ENCODE results near the gene TMEM63B. TPM values are rescaled to one million over a fixed set of nuclear protein-coding genes. Genes with fewer than 3 reads are reported as not detected.

TMEM63B gene
- total and polyA plus RNA-seq, 2 experiments from 2014 or later: 14.1 to 43.2 TPM

DNA sequence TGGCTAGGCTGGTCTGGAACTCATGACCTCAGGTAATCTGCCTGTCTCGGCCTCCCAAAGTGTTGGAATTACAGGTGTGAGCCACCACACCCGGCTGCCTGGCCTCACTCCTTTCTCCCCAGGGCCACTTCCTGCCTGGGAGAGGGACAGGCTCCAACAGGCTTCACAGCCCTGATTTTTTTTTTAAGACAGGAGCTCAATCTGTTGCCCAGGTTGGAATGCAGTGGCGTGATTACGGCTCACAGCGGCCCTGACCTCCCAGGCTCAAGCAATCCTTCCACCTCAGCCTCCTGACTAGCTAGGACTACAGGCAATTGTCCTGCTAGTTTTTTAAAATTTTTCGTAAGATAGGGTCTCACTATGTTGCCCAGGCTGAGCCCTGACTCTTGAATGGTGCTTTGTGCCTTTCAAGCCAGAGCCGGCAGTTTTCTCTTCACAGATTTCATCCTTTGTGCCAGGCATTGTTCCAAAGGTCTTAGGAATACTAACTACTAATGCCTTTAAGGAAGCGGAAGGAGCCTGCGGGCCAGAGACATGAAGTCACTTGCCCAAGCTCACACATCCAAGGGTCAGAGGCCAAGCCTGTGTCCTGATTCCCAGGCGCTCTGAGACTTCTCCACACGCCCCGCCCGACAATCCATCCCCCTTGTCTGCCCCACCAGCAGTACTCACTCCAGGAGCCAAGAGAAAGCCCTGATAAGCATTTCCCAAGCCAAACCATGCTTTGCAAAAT is 50.5 kb downstream of the TMEM63B start:
- Histone ChIP-seq H3K4me1 (ENCODE audit: insufficient read depth) (peaks cover 25% of the 10 kb centered on the region), H3K4me3 (no peak overlapping the region), H3K9me2 (ENCODE audit: insufficient read depth) (no peaks in the 10 kb centered on the region), H3K36me3 (ENCODE audit: low read depth) (no peaks in the 10 kb centered on the region), H3K9ac (0 out of 2 replicates have a peak overlapping the region, but pooled peaks have one; percentile 18), H3F3A (ENCODE audit: insufficient read depth) (peaks cover 24% of the 10 kb centered on the region), H3K79me2 (ENCODE audit: insufficient read depth) (no peaks in the 10 kb centered on the region), H4K20me1 (ENCODE audit: insufficient read depth) (no peaks in the 10 kb centered on the region), H3K4me2 (ENCODE audit: unreplicated experiment) (peak overlapping the region; percentile 52), H3K27ac (peak overlapping the region; percentile 66), H2AFZ (0 out of 2 replicates have a peak overlapping the region, but pooled peaks have one; percentile 2), H3K27me3 (replicated peaks; ENCODE audit: insufficient read depth) (no peaks in the 10 kb centered on the region), H3K9me3 (ENCODE audit: low read depth) (no peaks in the 10 kb centered on the region)
- TF ChIP-seq EZH2phosphoT487 (IDR thresholded peaks at IDR 0.05; ENCODE audit: insufficient read depth, low read depth): no peak
- WGBS, 2 experiments (ENCODE audit: low coverage in 1 of 2, low lambda C conversion rate in 2 of 2, missing lambda C conversion rate in 2 of 2): 43 to 45% methylated on average over 13 of the region's 13 CpGs
- peak; percentile 93 for DNase-seq
- in situ Hi-C loops (cut with MboI): no loop called here

DNA sequence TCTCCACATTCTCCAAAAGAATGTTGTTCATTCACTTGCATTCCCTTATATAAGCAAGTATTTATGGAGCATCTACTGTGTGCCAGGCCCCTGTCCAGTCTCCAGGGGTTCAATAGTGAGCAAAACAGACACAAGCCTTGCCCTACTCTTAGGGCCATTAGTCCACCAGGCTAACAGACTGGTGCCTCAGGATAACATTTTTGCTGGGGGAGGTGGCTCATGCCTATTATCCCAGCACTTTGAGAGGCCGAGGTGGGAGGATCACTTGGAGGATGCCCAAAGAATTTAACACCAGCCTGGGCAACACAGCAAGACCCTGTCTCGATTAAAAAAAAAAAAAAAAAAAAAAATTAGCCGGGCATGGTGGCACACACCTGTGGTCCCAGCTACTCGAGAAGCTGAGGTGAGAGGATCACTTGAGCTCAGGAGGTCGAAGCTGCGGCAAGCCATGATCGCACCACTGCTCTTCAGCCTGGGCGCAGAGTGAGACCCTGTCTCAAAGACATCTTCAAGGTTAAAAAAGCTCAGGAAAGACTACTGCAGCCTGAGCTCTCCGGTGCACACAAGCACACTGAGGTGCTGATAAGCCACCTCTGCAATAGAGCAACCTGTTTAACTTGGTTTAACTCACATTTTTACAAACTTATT is 51.2 kb downstream of the TMEM63B start:
- Histone ChIP-seq H3K4me1 (ENCODE audit: insufficient read depth) (peaks cover 23% of the 10 kb centered on the region), H3K27me3 (replicated peaks; ENCODE audit: insufficient read depth) (no peaks in the 10 kb centered on the region), H3K9ac (no peak overlapping the region), H3K9me3 (ENCODE audit: low read depth) (no peaks in the 10 kb centered on the region), H3K36me3 (ENCODE audit: low read depth) (no peaks in the 10 kb centered on the region), H3K4me2 (ENCODE audit: unreplicated experiment) (no peak overlapping the region), H3K4me3 (no peak overlapping the region), H4K20me1 (ENCODE audit: insufficient read depth) (no peaks in the 10 kb centered on the region), H3K9me2 (ENCODE audit: insufficient read depth) (no peaks in the 10 kb centered on the region), H3F3A (ENCODE audit: insufficient read depth) (peaks cover 24% of the 10 kb centered on the region), H3K79me2 (ENCODE audit: insufficient read depth) (no peaks in the 10 kb centered on the region), H2AFZ (no peak overlapping the region), H3K27ac (peak overlapping the region; percentile 66)
- WGBS, 2 experiments (ENCODE audit: low coverage in 1 of 2, low lambda C conversion rate in 2 of 2, missing lambda C conversion rate in 2 of 2): 76 to 79% methylated on average over 9 of the region's 9 CpGs
- no peak for DNase-seq
- in situ Hi-C loops (cut with MboI): no loop called here
- TF ChIP-seq EZH2phosphoT487 (IDR thresholded peaks at IDR 0.05; ENCODE audit: insufficient read depth, low read depth) (no peak), EZH2 (IDR thresholded peaks at IDR 0.05; ENCODE audit: insufficient read depth, poor library complexity, severe bottlenecking) (no peak)

DNA sequence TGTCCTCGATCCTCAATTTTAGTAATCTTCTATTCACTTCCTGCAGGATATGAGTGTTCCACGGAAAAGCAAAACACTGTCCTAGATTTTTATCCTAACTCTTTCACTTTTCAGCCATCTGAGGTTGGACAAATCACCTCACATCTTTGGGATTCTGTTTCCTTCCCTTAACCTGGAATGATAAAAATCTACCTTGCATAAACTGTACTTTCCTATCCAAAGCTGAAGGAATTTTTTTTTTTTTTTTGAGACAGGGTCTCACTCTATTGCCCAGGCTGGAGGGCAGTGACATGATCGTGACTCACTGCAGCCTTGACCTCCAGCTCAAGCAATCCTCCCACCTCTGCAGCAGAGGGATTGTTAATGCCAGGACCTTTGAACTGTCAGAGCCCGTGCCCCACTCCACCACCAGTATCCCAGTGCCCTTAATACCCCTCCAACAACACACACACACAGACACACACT is 51.8 kb downstream of the TMEM63B start:
- H3K36me3 ChIP-seq (ENCODE audit: low read depth): no peaks in the 10 kb centered on the region
- H2AFZ ChIP-seq: no peak overlapping the region
- H3K9me2 ChIP-seq (ENCODE audit: insufficient read depth): no peaks in the 10 kb centered on the region
- H3K4me2 ChIP-seq (ENCODE audit: unreplicated experiment): no peak overlapping the region
- WGBS, 2 experiments (ENCODE audit: low coverage in 1 of 2, low lambda C conversion rate in 2 of 2, missing lambda C conversion rate in 2 of 2): 17 to 19% methylated on average over 4 of the region's 4 CpGs
- no peak overlapping the region for H3K9ac ChIP-seq
- no peak overlapping the region for H3K4me3 ChIP-seq
- H3K27me3 ChIP-seq (replicated peaks; ENCODE audit: insufficient read depth): no peaks in the 10 kb centered on the region
- H4K20me1 ChIP-seq (ENCODE audit: insufficient read depth): no peaks in the 10 kb centered on the region
- no peaks in the 10 kb centered on the region for H3K79me2 ChIP-seq (ENCODE audit: insufficient read depth)
- no peak for TF ChIP-seq EZH2phosphoT487 (IDR thresholded peaks at IDR 0.05; ENCODE audit: insufficient read depth, low read depth)
- no peak for TF ChIP-seq EZH2 (IDR thresholded peaks at IDR 0.05; ENCODE audit: insufficient read depth, poor library complexity, severe bottlenecking)
- H3F3A ChIP-seq (ENCODE audit: insufficient read depth): peaks cover 24% of the 10 kb centered on the region
- DNase-seq: peak; percentile 25
- H3K9me3 ChIP-seq (ENCODE audit: low read depth): no peaks in the 10 kb centered on the region
- peaks cover 23% of the 10 kb centered on the region for H3K4me1 ChIP-seq (ENCODE audit: insufficient read depth)
- in situ Hi-C loops (cut with MboI): no loop called here
- H3K27ac ChIP-seq: peak overlapping the region; percentile 66

DNA sequence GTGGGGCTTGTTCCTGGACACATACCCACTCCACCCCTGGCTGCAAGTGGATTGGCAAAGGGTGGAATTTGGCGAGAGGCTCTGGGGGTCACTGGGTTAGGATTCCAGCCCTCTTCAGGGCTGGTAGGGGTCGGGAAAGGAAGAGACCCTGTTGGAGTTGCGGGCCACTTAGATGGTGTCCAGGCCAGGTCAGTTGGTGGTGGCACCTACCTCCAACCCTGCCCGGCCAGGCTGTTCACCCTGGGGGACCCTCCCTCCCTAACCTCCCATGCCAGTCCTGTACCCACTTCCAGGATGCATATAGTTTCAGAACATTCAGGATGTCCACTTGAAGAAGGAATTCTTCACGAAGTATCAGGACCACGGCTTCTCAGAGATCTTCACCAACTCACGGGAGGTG is 52.3 kb downstream of the TMEM63B start:
- H3K9ac ChIP-seq: no peak overlapping the region
- no peak overlapping the region for H3K4me2 ChIP-seq (ENCODE audit: unreplicated experiment)
- in situ Hi-C loops (cut with MboI): no loop called here

More for the DNA sequence above, 52.3 kb downstream of the TMEM63B start:
- WGBS, 2 experiments (ENCODE audit: low coverage in 1 of 2, low lambda C conversion rate in 2 of 2, missing lambda C conversion rate in 2 of 2): 88 to 95% methylated on average over 7 of the region's 7 CpGs
- H3K27me3 ChIP-seq (replicated peaks; ENCODE audit: insufficient read depth): no peaks in the 10 kb centered on the region
- no peak overlapping the region for H3K27ac ChIP-seq
- peaks cover 23% of the 10 kb centered on the region for H3K4me1 ChIP-seq (ENCODE audit: insufficient read depth)
- no peak overlapping the region for H2AFZ ChIP-seq
- no peaks in the 10 kb centered on the region for H3K9me2 ChIP-seq (ENCODE audit: insufficient read depth)
- no peak for TF ChIP-seq EZH2 (IDR thresholded peaks at IDR 0.05; ENCODE audit: insufficient read depth, poor library complexity, severe bottlenecking)
- TF ChIP-seq EZH2phosphoT487 (IDR thresholded peaks at IDR 0.05; ENCODE audit: insufficient read depth, low read depth): no peak
- no peaks in the 10 kb centered on the region for H3K79me2 ChIP-seq (ENCODE audit: insufficient read depth)
- H3K9me3 ChIP-seq (ENCODE audit: low read depth): no peaks in the 10 kb centered on the region
- H3K36me3 ChIP-seq (ENCODE audit: low read depth): no peaks in the 10 kb centered on the region
- H4K20me1 ChIP-seq (ENCODE audit: insufficient read depth): no peaks in the 10 kb centered on the region
- no peak overlapping the region for H3K4me3 ChIP-seq
- peaks cover 24% of the 10 kb centered on the region for H3F3A ChIP-seq (ENCODE audit: insufficient read depth)
- no peak for DNase-seq
